ENCODE measurements around the gene MCM8.

- TF ChIP-seq CTCF (IDR thresholded peaks at IDR 0.05; ENCODE audit: low read depth, low read length, missing input control) (no peak), SP1 (IDR thresholded peaks at IDR 0.05) (no peak), RXRA (IDR thresholded peaks at IDR 0.05) (no peak), YY1 (IDR thresholded peaks at IDR 0.05) (no peak)
- TF ChIP-seq, protein P1, sequence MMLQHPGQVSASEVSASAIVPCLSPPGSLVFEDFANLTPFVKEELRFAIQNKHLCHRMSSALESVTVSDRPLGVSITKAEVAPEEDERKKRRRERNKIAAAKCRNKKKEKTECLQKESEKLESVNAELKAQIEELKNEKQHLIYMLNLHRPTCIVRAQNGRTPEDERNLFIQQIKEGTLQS (IDR thresholded peaks at IDR 0.05), result no peak
Observed at GRCh38 chr20:5977223-5977622, 26.8 kb downstream of the MCM8 start.

Measured in liver (tissue), 3 donors.